Activated effector memory CD4-positive, alpha-beta T cell treated with anti-CD3 and anti-CD28 coated beads, Interleukin-2, amount 50 U/mL, for 16 hours (primary cell): Measurements from ENCODE around the gene OR51I2.

Source experiments
- DNase-seq: peaks from one replicate; pipeline ENCODE4 v3.0.0-alpha.2; 2020

Gene OR51I2

DNA sequence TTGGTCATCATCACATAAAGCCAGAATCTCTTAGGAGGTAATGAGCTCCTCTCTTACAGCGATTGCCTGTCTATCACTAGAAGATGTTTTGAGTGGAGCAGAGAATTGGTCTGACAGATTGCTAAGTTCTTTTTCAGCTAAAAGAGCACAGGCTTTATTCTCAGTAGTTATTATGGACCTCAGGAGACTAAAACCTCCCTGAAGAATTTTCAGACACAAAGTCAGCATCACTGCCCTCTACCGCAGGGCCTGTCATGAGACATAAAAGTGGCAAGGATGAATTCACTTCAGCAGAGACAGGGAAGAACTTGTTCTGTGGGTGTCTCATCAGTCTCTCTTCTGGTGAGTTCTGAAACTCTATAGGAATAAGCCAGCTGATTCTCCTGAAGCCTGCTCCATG, at the start of gene OR51I2:
Gene OR51I2, plus strand, starts transcription at position 301 of the 400 bp plus-strand sequence. CDS start 4,166 bp downstream, outside the sequence.
- DNase-seq: no peak

DNA sequence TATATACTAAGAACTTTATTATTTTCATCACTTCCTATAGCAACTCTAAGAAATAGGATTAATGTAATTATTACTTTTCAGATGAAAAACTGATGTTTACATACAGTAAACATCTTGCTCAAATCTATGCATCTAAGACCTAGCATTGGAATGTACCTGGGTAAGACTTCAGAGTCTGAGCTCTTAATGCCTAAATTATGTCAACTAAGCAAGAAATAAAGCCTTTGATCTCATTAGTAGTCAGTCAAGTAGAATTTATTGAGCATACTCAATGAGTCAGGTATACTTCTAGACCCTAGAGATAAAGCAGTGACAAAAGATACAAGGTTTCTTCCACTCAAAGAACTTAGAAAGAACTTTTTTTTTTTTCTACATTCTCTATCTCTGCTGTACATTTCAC, 44.0 kb upstream of the OR51I2 start:
- no peak for DNase-seq

DNA sequence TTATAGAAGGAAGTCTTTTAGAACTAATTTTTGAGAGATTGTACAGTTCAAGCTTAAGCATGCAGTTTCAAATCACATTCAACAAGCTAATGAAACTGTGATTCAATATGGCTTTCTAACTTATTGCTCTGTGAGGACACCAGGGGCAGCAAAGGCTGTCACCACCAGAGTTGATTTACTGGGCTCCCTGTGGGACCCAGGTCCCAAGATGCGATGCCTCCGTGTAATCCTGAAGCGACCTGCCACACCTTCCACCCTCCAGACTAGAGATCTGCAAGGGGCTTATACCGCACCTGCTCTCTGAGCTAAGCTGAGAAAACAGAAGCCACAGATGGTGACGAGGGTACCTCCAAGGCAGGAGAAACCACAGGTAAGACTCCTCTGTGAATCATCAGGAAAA, 28.1 kb upstream of the OR51I2 start:
- DNase-seq: no peak

- no peak for DNase-seq
Measured at GRCh38 chr11:5421811-5422210, 27.3 kb upstream of the OR51I2 start, which contains the start of gene OR51Q1. Gene OR51Q1, plus strand, starts transcription at chr11:5422111. Its CDS starts 90 bp downstream, at chr11:5422201.

DNA sequence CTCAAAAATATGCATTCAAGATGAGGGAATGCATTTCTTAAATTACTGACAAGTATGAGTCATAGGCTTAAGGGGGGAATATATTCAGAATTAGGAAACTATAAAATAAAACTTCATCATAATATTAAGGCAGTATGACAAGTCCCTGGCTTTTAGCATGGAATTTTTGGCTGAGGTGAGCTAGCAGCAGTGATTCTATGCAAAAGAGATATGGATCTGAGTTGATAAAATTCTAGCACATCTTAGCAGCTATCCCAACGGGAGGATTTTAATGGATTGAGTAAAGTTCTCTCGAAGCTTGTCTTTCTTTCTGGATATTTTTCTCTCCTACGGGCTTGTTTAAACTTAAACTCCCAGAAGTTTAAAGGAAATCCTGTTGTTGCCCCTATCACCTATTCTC, 26.0 kb upstream of the OR51I2 start:
- DNase-seq: no peak

GRCh38 chr11:5441414-5441813, 7.7 kb upstream of the OR51I2 start, which contains the start of gene OR51I1:
Gene OR51I1, minus strand, starts transcription at chr11:5441514. Its CDS starts 0 bp downstream, at chr11:5441514.
- DNase-seq: no peak

DNA sequence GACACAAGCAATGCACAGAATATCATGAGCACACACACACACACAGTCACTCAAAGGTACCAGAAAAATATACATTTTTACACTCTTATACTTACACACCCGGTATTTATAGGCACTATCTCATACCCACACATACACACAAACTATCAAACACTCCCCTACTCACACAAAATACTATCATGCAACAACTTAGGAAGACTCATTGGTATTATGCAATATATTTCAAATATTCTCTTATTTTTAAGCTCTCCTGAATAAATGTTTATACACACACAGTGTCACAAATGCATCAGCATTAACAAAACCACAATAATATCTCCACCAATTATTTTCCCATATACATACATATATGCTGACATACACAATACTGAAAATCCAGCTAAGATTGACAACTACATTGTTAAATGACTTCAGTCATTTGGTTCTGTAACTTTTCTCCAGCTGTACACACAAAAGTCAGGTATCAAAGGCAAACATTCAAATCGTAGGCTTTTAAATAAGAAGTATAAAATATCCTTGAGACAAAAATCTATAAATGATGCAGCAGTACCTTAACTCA, 5.2 kb upstream of the OR51I2 start:
- DNase-seq: no peak

DNA sequence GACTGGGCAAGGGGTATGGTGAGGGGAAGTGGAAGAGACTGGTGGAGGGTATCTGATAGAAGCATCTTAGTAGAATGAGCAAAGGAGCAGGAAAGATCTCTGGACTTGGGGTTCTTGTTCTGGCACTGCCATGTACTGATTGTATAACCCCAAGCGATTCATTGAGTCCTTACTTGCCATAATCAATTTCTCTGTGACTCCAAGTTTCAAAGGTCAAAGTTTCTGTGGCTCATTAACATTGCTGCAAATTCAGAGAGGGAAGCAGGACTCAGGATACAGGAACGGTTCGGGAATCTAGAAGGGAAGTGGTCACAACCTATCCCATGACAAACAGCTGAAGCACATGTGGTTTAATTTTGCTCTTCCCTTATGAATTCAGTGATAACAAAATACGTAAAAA, 309 bp downstream of the OR51I2 start:
- DNase-seq: no peak

GRCh38 chr11:5460983-5461621, 12.0 kb downstream of the OR51I2 start:
- no peak for DNase-seq

GRCh38 chr11:5467527-5467926, 18.4 kb downstream of the OR51I2 start:
- DNase-seq: no peak

DNA sequence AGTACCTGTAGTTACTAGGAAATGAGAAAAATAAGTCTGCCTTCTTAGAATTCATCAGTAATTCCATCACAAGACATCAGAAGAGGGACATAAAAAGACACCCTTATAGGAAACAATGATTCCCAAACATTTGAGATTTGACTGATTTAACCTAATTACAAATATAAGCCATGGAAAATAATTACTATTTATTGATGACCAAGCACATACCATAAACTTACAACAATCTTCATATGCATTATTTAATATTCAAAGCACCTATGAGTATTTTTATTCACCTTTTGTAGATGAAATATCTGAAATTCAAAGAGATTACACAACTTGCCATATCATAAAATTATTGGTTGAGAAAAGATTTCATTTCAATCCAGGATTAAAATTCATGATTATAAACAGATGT, 24.8 kb downstream of the OR51I2 start:
- DNase-seq: no peak

DNA sequence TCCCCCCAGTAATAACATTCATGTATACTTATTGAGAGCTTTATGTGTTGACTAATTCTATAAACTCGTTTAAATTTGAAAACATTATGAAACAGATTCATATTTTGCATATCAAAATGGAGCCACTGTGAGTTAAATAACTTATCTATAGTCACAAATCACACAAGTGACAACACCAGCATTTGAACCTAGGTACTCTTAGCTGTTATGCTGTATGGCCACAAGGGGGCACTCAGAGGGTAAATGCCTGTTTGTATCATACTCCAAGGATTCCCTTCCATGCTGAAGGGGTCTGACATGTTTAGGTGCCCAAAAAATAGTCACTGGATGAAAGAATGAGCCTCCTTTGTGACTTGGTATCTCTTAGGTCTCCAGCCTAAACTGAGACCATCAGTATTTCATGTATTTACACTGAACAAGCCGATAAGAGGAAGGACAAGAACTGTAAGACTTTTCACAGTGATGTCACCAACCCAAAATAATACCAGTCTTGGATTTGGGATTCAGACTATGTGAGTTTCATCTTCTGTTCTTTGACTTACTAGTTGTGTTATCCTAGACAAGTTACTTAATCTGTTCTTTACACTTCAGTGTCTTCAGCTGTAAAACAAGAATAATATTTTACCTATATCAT, 27.2 kb downstream of the OR51I2 start:
- DNase-seq: no peak

GRCh38 chr11:5486003-5486402, 36.9 kb downstream of the OR51I2 start:
- DNase-seq: no peak

- DNase-seq: no peak
Measured at GRCh38 chr11:5486421-5486820, 37.3 kb downstream of the OR51I2 start.

- no peak for DNase-seq
Measured at GRCh38 chr11:5488385-5488784, 39.3 kb downstream of the OR51I2 start, which contains the start of gene OR52D1. Gene OR52D1, plus strand, starts transcription at chr11:5488685. Its CDS starts 22 bp downstream, at chr11:5488707.

- no peak for DNase-seq
Measured at GRCh38 chr11:5488798-5489399, 39.8 kb downstream of the OR51I2 start.

- no peak for DNase-seq
Measured at GRCh38 chr11:5489576-5490357, 40.6 kb downstream of the OR51I2 start.

GRCh38 chr11:5499671-5500070, 50.5 kb downstream of the OR51I2 start:
- no peak for DNase-seq

DNA sequence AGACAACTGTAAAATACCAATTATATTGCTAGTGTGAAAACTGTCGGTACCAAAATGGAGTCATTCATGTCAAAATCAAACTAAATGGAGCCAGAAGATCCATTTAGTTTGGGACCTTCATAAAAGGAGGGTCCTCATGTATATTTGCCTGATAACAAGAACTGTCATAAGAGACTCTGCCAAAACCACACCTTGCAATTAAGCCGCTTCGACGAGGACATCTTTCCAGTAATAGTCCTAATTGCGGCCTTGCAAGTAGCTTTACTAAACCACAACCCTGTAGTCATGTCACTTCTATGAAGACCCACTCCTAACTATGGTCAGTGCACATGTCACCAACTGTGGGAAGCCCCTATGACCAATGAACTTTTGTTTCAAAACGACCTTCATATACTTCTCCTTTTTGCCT, 51.3 kb downstream of the OR51I2 start:
- no peak for DNase-seq

DNA sequence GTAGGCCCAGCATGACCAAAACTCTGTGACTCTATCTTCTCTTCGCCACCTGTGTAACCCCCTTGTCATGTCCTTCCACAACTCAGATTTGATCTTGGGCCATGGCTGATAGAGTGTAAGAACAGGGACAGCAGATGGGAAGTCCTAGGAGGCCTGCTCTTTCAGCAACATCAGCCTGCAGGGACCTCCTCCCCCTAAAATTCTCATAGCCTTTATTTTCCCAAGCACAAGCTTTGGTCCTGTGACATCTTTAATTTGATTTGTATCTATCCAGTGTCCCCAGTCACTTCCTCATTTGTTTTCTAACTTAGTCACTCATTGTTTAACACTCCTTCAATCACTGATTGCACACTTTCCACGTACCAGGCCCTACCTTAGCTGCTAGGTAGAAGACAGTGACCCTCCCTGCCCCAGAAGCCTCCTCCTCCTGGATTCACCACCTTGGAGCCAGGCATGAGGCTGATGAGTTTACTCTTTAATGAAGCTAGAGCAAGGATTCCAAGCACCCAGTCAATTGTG, 55.3 kb downstream of the OR51I2 start:
- DNase-seq: no peak

- no peak for DNase-seq
Measured at GRCh38 chr11:5505363-5506048, 56.4 kb downstream of the OR51I2 start.
